ENCODE results near the gene RHOB. TPM values are rescaled to one million over a fixed set of nuclear protein-coding genes. Genes with fewer than 3 reads are reported as not detected.

The RHOB gene
- total and polyA plus RNA-seq, 2 donors (not counting 1 experiment from before 2014, with no cell fraction given) = 63.0 to 1,037 TPM

DNA sequence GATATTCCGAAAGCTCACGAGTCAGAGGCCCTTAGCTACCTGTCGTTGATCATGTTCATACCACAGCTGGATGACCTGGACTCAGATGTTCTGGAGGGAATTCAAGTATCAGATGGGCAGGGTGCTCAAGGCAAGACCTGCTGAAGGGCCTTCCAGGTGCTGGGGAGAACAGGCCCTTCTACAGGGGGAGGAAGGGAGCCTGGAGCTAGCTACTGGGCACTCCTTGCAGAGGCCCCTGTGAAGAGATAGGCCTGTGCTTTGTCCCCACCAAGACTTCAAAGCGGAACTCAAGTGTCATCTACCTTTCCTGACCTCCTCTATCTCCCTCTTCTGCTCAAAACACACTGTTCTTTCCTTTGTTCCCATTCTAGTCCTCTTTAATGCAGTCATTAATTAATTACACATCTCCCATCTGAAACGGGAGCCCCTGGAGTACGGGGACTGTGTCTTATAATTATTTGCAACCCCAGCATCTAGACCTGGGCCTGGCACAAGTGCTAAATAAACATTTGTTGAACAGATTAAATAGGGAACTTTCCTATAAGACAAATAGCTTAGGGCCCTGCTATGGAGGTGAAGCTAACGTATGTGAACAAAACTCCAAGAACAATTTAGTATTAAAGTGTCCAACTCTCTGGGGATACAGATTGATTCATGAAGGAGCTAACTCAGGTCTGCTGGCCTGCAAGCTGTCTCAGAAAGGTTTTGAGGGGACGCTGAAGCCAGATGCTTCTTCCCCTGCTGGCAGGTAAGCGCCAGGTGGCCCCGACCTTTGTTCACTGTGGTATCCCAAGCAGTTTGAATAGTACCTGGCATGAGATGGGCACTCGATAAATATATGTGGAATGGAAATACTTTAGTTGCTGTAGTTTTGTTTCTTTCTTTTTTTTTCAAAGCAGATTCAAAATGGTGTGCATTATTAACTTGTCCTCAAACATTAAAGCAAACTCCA lies 22.0 kb downstream of the RHOB start:
- Mint-ChIP-seq H3K4me3 (no peak overlapping the region), H3K27me3 (no peaks in the 10 kb centered on the region), H3K9me3 (ENCODE audit: insufficient read depth) (no peaks in the 10 kb centered on the region), H3K27ac (no peak overlapping the region), H3K4me1 (no peaks in the 10 kb centered on the region)
- Histone ChIP-seq H3K4me1 (ENCODE audit: control insufficient read depth in 2 of 2, insufficient read depth in 2 of 2, low read length in 2 of 2) (no peaks in the 10 kb centered on the region), H3K9me3 (ENCODE audit: control extremely low read depth in 1 of 3, control insufficient read depth in 2 of 3, insufficient read depth in 1 of 3, low read length in 2 of 3) (peaks cover 0 to 3% (median 0%) of the 10 kb centered on the region in 3 donors), H3K9ac (ENCODE audit: low read length) (no peak overlapping the region), H3K4me2 (replicated peaks; ENCODE audit: low read depth, low read length, poor library complexity, severe bottlenecking) (no peak overlapping the region), H3K4me3 (ENCODE audit: control extremely low read depth in 1 of 5, extremely low read depth in 1 of 5, insufficient read depth in 1 of 5, low read depth in 2 of 5, low read length in 4 of 5) (no peak overlapping the region), H2AFZ (ENCODE audit: insufficient read depth, low read depth, low read length, poor library complexity, severe bottlenecking) (no peak overlapping the region), H3K36me3 (replicated peaks in 1 of 2; ENCODE audit: control extremely low read depth in 1 of 2, control insufficient read depth in 1 of 2, extremely low read depth in 1 of 2, insufficient read depth in 2 of 2, low read length in 1 of 2) (no peaks in the 10 kb centered on the region), H4K20me1 (ENCODE audit: control insufficient read depth, insufficient read depth, low read length, poor library complexity, severe bottlenecking) (no peaks in the 10 kb centered on the region), H3K27ac (ENCODE audit: low read length in 2 of 2) (no peak overlapping the region), H3K27me3 (replicated peaks in 1 of 4; ENCODE audit: control extremely low read depth in 1 of 4, control insufficient read depth in 3 of 4, insufficient read depth in 4 of 4, low read length in 3 of 4) (no peaks in the 10 kb centered on the region), H3K79me2 (ENCODE audit: control insufficient read depth, insufficient read depth, low read length) (no peaks in the 10 kb centered on the region)
- POLR2A ChIA-PET = no interaction called here
- CTCF ChIA-PET = interaction anchor here (1.2 to 1.6 kb wide), 2 partner anchors 10 to 174 kb away, joined by 3 to 4 read pairs; no protein-coding TSS in a partner anchor
- intact Hi-C loops (cut with micrococcal nuclease) = no loop called here
- DNase-seq = no peak
- no peak for TF ChIP-seq CTCF (IDR thresholded peaks at IDR 0.05)
- TF ChIP-seq EZH2 (IDR thresholded peaks at IDR 0.05; ENCODE audit: borderline replicate concordance, insufficient read depth, low read depth, low read length, poor library complexity, severe bottlenecking) = no peak
- WGBS (ENCODE audit: insufficient coverage) = 92% methylated on average over 10 of the region's 11 CpGs
- ATAC-seq (ENCODE audit: low read depth) = no peak

DNA sequence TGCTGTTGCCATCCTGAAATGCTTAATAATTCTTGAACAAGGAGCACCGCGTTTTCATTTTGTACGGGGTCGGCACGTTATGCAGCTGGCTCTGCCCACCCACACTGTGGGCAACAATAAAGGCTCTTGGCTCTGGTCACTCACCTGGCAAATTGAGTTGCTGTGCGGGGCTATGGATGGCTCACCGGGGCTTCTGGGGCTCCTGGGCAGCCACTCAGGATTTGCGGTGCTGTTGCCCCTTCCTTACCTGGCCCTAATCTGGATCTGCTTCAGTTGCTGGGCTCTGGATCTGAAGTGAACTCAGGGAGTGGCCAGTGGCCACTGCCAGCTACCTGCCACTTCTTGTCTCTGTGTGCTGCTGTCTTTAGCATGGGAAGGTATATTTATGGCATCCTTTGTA lies 22.7 kb downstream of the RHOB start:
- Histone ChIP-seq H3K4me3 (ENCODE audit: control extremely low read depth in 1 of 5, extremely low read depth in 1 of 5, insufficient read depth in 1 of 5, low read depth in 2 of 5, low read length in 4 of 5) (no peak overlapping the region), H4K20me1 (ENCODE audit: control insufficient read depth, insufficient read depth, low read length, poor library complexity, severe bottlenecking) (no peaks in the 10 kb centered on the region), H3K9ac (ENCODE audit: low read length) (no peak overlapping the region), H2AFZ (ENCODE audit: insufficient read depth, low read depth, low read length, poor library complexity, severe bottlenecking) (no peak overlapping the region), H3K27ac (ENCODE audit: low read length in 2 of 2) (no peak overlapping the region), H3K36me3 (replicated peaks in 1 of 2; ENCODE audit: control extremely low read depth in 1 of 2, control insufficient read depth in 1 of 2, extremely low read depth in 1 of 2, insufficient read depth in 2 of 2, low read length in 1 of 2) (no peaks in the 10 kb centered on the region), H3K4me2 (replicated peaks; ENCODE audit: low read depth, low read length, poor library complexity, severe bottlenecking) (no peak overlapping the region), H3K4me1 (ENCODE audit: control insufficient read depth in 2 of 2, insufficient read depth in 2 of 2, low read length in 2 of 2) (no peaks in the 10 kb centered on the region), H3K9me3 (ENCODE audit: control extremely low read depth in 1 of 3, control insufficient read depth in 2 of 3, insufficient read depth in 1 of 3, low read length in 2 of 3) (peaks cover 0 to 3% (median 0%) of the 10 kb centered on the region in 3 donors), H3K27me3 (replicated peaks in 1 of 4; ENCODE audit: control extremely low read depth in 1 of 4, control insufficient read depth in 3 of 4, insufficient read depth in 4 of 4, low read length in 3 of 4) (no peaks in the 10 kb centered on the region), H3K79me2 (ENCODE audit: control insufficient read depth, insufficient read depth, low read length) (no peaks in the 10 kb centered on the region)
- Mint-ChIP-seq H3K9me3 (ENCODE audit: insufficient read depth) (no peaks in the 10 kb centered on the region), H3K4me1 (peaks cover 1% of the 10 kb centered on the region), H3K4me3 (no peak overlapping the region), H3K27ac (no peak overlapping the region), H3K27me3 (no peaks in the 10 kb centered on the region)
- no peak for TF ChIP-seq CTCF (IDR thresholded peaks at IDR 0.05)
- no peak for TF ChIP-seq EZH2 (IDR thresholded peaks at IDR 0.05; ENCODE audit: borderline replicate concordance, insufficient read depth, low read depth, low read length, poor library complexity, severe bottlenecking)
- intact Hi-C loops (cut with micrococcal nuclease) = no loop called here
- no peak for ATAC-seq (ENCODE audit: low read depth)
- ChIA-PET POLR2A (no interaction called here), CTCF (interaction anchor here (1.2 to 1.6 kb wide), 2 partner anchors 11 to 173 kb away, joined by 3 to 4 read pairs; no protein-coding TSS in a partner anchor)
- DNase-seq = no peak
- WGBS (ENCODE audit: insufficient coverage) = 98% methylated on average over 8 of the region's 8 CpGs
